ENCODE data around the gene GALNT9.

The GALNT9 gene

GRCh38 chr12:132294121-132295034 is 35.0 kb downstream of the GALNT9 start:
- H2AFZ ChIP-seq (ENCODE audit: low read depth, low read length) = no peak overlapping the region
- H3K27ac ChIP-seq (ENCODE audit: low read length) = no peak overlapping the region
- no peak overlapping the region for H3K4me3 ChIP-seq (ENCODE audit: low read depth in 1 of 2, low read length in 2 of 2)
- TF ChIP-seq CTCF (IDR thresholded peaks at IDR 0.05; ENCODE audit: borderline replicate concordance, extremely low read depth, low read length, poor library complexity, severe bottlenecking) = no peak
- TF ChIP-seq EZH2 (IDR thresholded peaks at IDR 0.05; ENCODE audit: borderline replicate concordance, low read depth, low read length, severe bottlenecking) = no peak
- no peak overlapping the region for H3K4me2 ChIP-seq (ENCODE audit: insufficient read depth, low read length)
- no peaks in the 10 kb centered on the region for H3K4me1 ChIP-seq (ENCODE audit: insufficient read depth, low read length)
- no peak overlapping the region for H3K9ac ChIP-seq (ENCODE audit: low read depth, low read length)
- no peaks in the 10 kb centered on the region for H3K27me3 ChIP-seq (ENCODE audit: insufficient read depth, low read length, poor library complexity)
- no peak for ATAC-seq (ENCODE audit: insufficient read depth, low read depth)
- H3K36me3 ChIP-seq (ENCODE audit: insufficient read depth, low read length) = no peaks in the 10 kb centered on the region
- no peaks in the 10 kb centered on the region for H3K79me2 ChIP-seq (ENCODE audit: insufficient read depth, low read length)
- H3K9me3 ChIP-seq (ENCODE audit: insufficient read depth, low read length, severe bottlenecking) = peaks cover 17% of the 10 kb centered on the region
- DNase-seq = no peak
- no peaks in the 10 kb centered on the region for H4K20me1 ChIP-seq (ENCODE audit: insufficient read depth, low read length)

- no peak for DNase-seq
- H3K4me2 ChIP-seq (ENCODE audit: insufficient read depth, low read length) = no peak overlapping the region
- no peak overlapping the region for H3K4me3 ChIP-seq (ENCODE audit: low read depth in 1 of 2, low read length in 2 of 2)
- H3K27ac ChIP-seq (ENCODE audit: low read length) = no peak overlapping the region
- ATAC-seq (ENCODE audit: insufficient read depth, low read depth) = no peak
- no peaks in the 10 kb centered on the region for H3K27me3 ChIP-seq (ENCODE audit: insufficient read depth, low read length, poor library complexity)
- H3K36me3 ChIP-seq (ENCODE audit: insufficient read depth, low read length) = no peaks in the 10 kb centered on the region
- H3K4me1 ChIP-seq (ENCODE audit: insufficient read depth, low read length) = no peaks in the 10 kb centered on the region
- H4K20me1 ChIP-seq (ENCODE audit: insufficient read depth, low read length) = no peaks in the 10 kb centered on the region
- no peak overlapping the region for H2AFZ ChIP-seq (ENCODE audit: low read depth, low read length)
- H3K79me2 ChIP-seq (ENCODE audit: insufficient read depth, low read length) = no peaks in the 10 kb centered on the region
- H3K9ac ChIP-seq (ENCODE audit: low read depth, low read length) = no peak overlapping the region
- TF ChIP-seq EZH2 (IDR thresholded peaks at IDR 0.05; ENCODE audit: borderline replicate concordance, low read depth, low read length, severe bottlenecking) = no peak
- no peak for TF ChIP-seq CTCF (IDR thresholded peaks at IDR 0.05; ENCODE audit: borderline replicate concordance, extremely low read depth, low read length, poor library complexity, severe bottlenecking)
- H3K9me3 ChIP-seq (ENCODE audit: insufficient read depth, low read length, severe bottlenecking) = peaks cover 17% of the 10 kb centered on the region
Observed at GRCh38 chr12:132292328-132293319, 36.8 kb downstream of the GALNT9 start.

- TF ChIP-seq CTCF (IDR thresholded peaks at IDR 0.05; ENCODE audit: borderline replicate concordance, extremely low read depth, low read length, poor library complexity, severe bottlenecking) = no peak
- no peak overlapping the region for H3K4me2 ChIP-seq (ENCODE audit: insufficient read depth, low read length)
- ATAC-seq (ENCODE audit: insufficient read depth, low read depth) = no peak
- no peak overlapping the region for H3K27ac ChIP-seq (ENCODE audit: low read length)
- H3K27me3 ChIP-seq (ENCODE audit: insufficient read depth, low read length, poor library complexity) = no peaks in the 10 kb centered on the region
- no peaks in the 10 kb centered on the region for H3K4me1 ChIP-seq (ENCODE audit: insufficient read depth, low read length)
- H2AFZ ChIP-seq (ENCODE audit: low read depth, low read length) = no peak overlapping the region
- no peak overlapping the region for H3K4me3 ChIP-seq (ENCODE audit: low read depth in 1 of 2, low read length in 2 of 2)
- no peaks in the 10 kb centered on the region for H3K36me3 ChIP-seq (ENCODE audit: insufficient read depth, low read length)
- H3K79me2 ChIP-seq (ENCODE audit: insufficient read depth, low read length) = no peaks in the 10 kb centered on the region
- DNase-seq = no peak
- no peak overlapping the region for H3K9ac ChIP-seq (ENCODE audit: low read depth, low read length)
- H3K9me3 ChIP-seq (ENCODE audit: insufficient read depth, low read length, severe bottlenecking) = peaks cover 17% of the 10 kb centered on the region
- no peaks in the 10 kb centered on the region for H4K20me1 ChIP-seq (ENCODE audit: insufficient read depth, low read length)
Observed at GRCh38 chr12:132291402-132292175, 37.8 kb downstream of the GALNT9 start.

All from DND-41 (cell line).